ENCODE results near the gene ETV7. TPM values are rescaled to one million over a fixed set of nuclear protein-coding genes. Genes with fewer than 3 reads are reported as not detected.

The ETV7 gene
- total and polyA plus RNA-seq, 2 experiments from 2014 or later, result 0.47 to 1.2 TPM

DNA sequence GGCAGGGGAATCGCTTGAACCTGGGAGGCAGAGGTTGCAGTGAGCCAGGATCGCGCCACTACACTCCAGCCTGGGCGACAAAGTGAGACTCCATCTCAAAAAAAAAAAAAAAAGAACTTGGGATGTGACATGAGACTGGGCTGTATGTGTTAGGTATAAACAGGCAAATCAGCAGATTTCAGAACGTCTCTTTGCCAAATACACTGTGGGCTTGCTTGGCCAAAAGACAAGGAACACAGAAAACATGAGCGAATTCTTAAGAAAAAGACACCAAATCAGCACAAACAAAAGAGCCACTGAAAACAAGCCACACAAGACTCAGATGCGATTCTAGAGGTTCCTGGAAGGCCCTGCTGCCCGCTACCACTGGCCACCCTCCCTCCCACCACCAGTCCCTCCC is 12.5 kb downstream of the ETV7 start:
- Histone ChIP-seq H4K20me1 (replicated peaks; ENCODE audit: insufficient read depth) (no peaks in the 10 kb centered on the region), H3K4me3 (no peak overlapping the region), H3K9me2 (ENCODE audit: insufficient read depth) (no peaks in the 10 kb centered on the region), H3K36me3 (ENCODE audit: insufficient read depth) (no peaks in the 10 kb centered on the region), H3K4me1 (ENCODE audit: insufficient read depth) (0 out of 2 replicates have a peak, but pooled peaks cover 10% of the 10 kb centered on the region), H3K79me2 (replicated peaks; ENCODE audit: insufficient read depth) (no peaks in the 10 kb centered on the region), H3K4me2 (no peak overlapping the region), H3F3A (replicated peaks; ENCODE audit: low read depth) (no peaks in the 10 kb centered on the region), H3K27ac (ENCODE audit: low read depth) (no peak overlapping the region), H3K27me3 (ENCODE audit: insufficient read depth) (no peaks in the 10 kb centered on the region), H2AFZ (peak overlapping the region; percentile 32; the same call in 1 of the 2 replicates)
- peaks cover 8% of the 10 kb centered on the region for H3K27me3 Mint-ChIP-seq (ENCODE audit: insufficient read depth, low read depth, poor library complexity)
- H3K4me3 Mint-ChIP-seq, result no peak overlapping the region
- no peak overlapping the region for H3K27ac Mint-ChIP-seq
- DNase-seq (ENCODE audit: low spot score), result no peak
- H3K9me3 Mint-ChIP-seq, result no peaks in the 10 kb centered on the region
- peaks cover 4% of the 10 kb centered on the region; the same call in 1 of the 3 replicates for H3K36me3 Mint-ChIP-seq (ENCODE audit: low read depth)
- ATAC-seq, result no peak
- TF ChIP-seq EZH2 (IDR thresholded peaks at IDR 0.05; ENCODE audit: low read depth, unreplicated experiment) (no peak), NANOG (IDR thresholded peaks at IDR 0.05; ENCODE audit: borderline replicate concordance) (no peak), ZNF331 (CRISPR knock-in tag; IDR thresholded peaks at IDR 0.05; ENCODE audit: low read depth) (no peak), POLR2AphosphoS5 (IDR thresholded peaks at IDR 0.05; ENCODE audit: low read depth) (no peak), ETS1 (IDR thresholded peaks at IDR 0.05) (no peak), EZH2phosphoT487 (IDR thresholded peaks at IDR 0.05; ENCODE audit: unreplicated experiment) (no peak), ZNF114 (CRISPR knock-in tag; IDR thresholded peaks at IDR 0.05) (no peak), CREB1 (CRISPR knock-in tag; IDR thresholded peaks at IDR 0.05; ENCODE audit: low read depth) (no peak), ZNF462 (CRISPR knock-in tag; IDR thresholded peaks at IDR 0.05) (no peak), JUNB (IDR thresholded peaks at IDR 0.05; ENCODE audit: unreplicated experiment) (no peak)
- TF ChIP-seq, protein P1, sequence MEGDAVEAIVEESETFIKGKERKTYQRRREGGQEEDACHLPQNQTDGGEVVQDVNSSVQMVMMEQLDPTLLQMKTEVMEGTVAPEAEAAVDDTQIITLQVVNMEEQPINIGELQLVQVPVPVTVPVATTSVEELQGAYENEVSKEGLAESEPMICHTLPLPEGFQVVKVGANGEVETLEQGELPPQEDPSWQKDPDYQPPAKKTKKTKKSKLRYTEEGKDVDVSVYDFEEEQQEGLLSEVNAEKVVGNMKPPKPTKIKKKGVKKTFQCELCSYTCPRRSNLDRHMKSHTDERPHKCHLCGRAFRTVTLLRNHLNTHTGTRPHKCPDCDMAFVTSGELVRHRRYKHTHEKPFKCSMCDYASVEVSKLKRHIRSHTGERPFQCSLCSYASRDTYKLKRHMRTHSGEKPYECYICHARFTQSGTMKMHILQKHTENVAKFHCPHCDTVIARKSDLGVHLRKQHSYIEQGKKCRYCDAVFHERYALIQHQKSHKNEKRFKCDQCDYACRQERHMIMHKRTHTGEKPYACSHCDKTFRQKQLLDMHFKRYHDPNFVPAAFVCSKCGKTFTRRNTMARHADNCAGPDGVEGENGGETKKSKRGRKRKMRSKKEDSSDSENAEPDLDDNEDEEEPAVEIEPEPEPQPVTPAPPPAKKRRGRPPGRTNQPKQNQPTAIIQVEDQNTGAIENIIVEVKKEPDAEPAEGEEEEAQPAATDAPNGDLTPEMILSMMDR (conservative IDR thresholded peaks at IDR 0.05; ENCODE audit: low read depth in 2 of 2), result no peak
- TF ChIP-seq, protein P2, sequence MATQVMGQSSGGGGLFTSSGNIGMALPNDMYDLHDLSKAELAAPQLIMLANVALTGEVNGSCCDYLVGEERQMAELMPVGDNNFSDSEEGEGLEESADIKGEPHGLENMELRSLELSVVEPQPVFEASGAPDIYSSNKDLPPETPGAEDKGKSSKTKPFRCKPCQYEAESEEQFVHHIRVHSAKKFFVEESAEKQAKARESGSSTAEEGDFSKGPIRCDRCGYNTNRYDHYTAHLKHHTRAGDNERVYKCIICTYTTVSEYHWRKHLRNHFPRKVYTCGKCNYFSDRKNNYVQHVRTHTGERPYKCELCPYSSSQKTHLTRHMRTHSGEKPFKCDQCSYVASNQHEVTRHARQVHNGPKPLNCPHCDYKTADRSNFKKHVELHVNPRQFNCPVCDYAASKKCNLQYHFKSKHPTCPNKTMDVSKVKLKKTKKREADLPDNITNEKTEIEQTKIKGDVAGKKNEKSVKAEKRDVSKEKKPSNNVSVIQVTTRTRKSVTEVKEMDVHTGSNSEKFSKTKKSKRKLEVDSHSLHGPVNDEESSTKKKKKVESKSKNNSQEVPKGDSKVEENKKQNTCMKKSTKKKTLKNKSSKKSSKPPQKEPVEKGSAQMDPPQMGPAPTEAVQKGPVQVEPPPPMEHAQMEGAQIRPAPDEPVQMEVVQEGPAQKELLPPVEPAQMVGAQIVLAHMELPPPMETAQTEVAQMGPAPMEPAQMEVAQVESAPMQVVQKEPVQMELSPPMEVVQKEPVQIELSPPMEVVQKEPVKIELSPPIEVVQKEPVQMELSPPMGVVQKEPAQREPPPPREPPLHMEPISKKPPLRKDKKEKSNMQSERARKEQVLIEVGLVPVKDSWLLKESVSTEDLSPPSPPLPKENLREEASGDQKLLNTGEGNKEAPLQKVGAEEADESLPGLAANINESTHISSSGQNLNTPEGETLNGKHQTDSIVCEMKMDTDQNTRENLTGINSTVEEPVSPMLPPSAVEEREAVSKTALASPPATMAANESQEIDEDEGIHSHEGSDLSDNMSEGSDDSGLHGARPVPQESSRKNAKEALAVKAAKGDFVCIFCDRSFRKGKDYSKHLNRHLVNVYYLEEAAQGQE (IDR thresholded peaks at IDR 0.05; ENCODE audit: unreplicated experiment), result no peak
- peaks cover 21% of the 10 kb centered on the region for H3K4me1 Mint-ChIP-seq
